GM12892 (cell line): ENCODE data around the gene SNX30.

Experiments used
- POLR2A ChIP-seq: IDR thresholded peaks from 2 replicates; pipeline ENCODE4 v1.6.1; 2011; ENCODE audit warnings: low read depth, low read length, control low read depth
- POLR2AphosphoS5 ChIP-seq: IDR thresholded peaks from 2 replicates; pipeline ENCODE4 v1.6.1; 2011; ENCODE audit warnings: low read depth, low read length, control low read depth
- TAF1 ChIP-seq: IDR thresholded peaks from 2 replicates; pipeline ENCODE4 v1.6.1; 2011; ENCODE audit warnings: low read depth, mild to moderate bottlenecking, control low read depth, low read length, borderline replicate concordance

DNA sequence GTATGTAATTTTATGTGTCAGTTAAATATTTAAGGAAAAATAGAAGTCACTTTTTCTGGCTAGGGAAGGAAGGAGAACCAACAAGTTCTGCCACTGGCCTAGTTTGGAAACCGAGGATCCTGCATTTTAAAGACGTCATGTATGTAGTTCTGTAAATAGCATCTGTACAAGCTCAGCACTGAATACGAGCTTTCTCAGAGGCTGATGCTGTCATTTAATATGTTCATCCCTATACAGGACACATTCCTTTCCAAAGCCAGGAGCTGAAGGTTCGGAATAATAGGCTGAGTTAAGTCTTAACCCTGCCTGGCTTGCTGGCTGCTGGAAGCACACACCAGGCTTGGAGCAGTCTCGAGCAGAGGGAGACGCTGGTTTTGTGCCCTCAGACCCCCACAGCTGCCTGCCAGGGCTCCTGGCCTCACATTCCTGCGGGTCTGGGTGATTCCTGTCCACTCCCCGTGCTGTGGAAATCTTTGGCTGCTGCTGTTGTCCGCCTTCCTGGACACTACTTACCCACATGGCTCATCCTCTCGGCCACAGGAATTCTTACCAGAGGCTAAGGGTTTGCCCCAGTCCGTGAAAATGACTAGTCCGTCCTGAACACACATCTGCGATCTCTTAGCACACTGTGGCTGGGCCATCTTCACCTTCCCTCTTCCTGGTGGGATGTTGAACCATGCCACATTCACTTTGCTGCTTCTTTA, 103.5 kb downstream of the SNX30 start:
- TF ChIP-seq TAF1 (no peak), POLR2A (no peak), POLR2AphosphoS5 (no peak)
